AG09309 (cell line): ENCODE data around the gene TIAM1.
A peak's percentile ranks its signal among the peaks of the same experiment; 100 is the strongest.

Experiments
- DNase-seq: peaks from one replicate; pipeline ENCODE4 v3.0.0-alpha.2; 2010; ENCODE audit warnings: low read depth
- H3K4me3 ChIP-seq: 2 replicates; pipeline ENCODE4 v1.5.1; 2011; ENCODE audit warnings: mild to moderate bottlenecking, low read depth, low read length, moderate library complexity; ENCODE audit not compliant: control insufficient read depth
- CTCF ChIP-seq: IDR thresholded peaks from 2 replicates; pipeline ENCODE4 v1.5.1; 2011; ENCODE audit warnings: mild to moderate bottlenecking, low read depth, low read length, inconsistent platforms; ENCODE audit not compliant: insufficient read depth, control insufficient read depth; ENCODE audit errors: missing control alignments

The TIAM1 gene

DNA sequence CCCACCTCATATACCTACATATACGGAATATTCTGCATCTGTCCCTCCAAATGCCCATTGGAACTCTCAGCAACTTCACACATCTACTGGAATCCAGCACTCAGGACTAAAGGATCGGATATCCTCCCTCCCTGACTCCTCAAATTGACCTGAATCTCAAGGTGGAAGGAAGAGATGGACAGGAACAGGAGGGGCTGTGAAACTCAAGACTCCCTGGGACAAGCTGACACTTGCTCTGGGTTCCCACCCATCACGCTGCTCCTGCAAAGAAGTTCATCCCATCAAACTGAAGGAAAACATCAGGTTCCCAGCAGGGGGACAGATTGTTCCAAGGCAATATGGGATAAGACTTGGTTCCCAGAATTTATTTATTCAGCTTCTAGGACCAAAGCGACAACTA, 30.3 kb upstream of the TIAM1 start:
- TF ChIP-seq CTCF, result no peak
- DNase-seq, result no peak
- no peak overlapping the region for H3K4me3 ChIP-seq

- no peak overlapping the region for H3K4me3 ChIP-seq
- TF ChIP-seq CTCF, result no peak
- DNase-seq, result no peak
These were observed 28.4 kb upstream of the TIAM1 start for GRCh38 chr21:31372471-31372765.

DNA sequence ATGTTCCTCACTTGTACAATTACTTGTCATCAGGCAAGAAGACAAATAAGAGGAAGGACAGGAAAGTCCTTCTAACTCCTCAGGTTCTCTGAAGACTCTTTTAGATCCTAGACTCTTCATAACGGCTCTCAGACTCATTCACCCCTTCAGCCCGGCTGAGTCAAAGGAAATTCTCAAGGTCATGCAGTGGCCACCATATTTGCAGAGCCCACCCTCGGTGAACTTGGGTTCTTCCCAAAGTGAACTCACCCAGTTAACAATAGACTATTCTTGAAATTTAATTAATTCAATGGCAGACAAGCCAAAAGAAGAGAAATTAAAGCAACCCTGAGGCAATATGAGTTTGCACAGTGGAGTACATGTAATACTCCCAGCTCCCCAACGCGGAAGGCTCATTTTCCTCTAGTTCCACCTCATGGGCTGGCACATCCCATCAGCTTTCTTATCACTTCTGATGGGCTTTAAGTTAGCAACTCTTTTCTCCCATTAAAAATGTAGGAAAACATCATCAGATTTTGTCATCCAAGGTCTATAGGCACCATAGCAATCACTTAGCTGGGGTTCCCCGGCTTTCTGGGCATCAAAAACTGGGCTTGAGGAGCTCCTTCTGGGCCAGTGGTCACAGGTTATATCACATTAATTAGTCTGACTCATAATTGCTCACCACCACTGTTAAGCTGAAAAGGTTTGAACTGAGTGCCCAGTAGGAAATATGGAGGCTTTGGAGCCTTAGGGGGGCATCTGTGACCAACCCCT, 27.8 kb upstream of the TIAM1 start:
- H3K4me3 ChIP-seq, result no peak overlapping the region
- DNase-seq, result no peak
- TF ChIP-seq CTCF, result no peak

DNA sequence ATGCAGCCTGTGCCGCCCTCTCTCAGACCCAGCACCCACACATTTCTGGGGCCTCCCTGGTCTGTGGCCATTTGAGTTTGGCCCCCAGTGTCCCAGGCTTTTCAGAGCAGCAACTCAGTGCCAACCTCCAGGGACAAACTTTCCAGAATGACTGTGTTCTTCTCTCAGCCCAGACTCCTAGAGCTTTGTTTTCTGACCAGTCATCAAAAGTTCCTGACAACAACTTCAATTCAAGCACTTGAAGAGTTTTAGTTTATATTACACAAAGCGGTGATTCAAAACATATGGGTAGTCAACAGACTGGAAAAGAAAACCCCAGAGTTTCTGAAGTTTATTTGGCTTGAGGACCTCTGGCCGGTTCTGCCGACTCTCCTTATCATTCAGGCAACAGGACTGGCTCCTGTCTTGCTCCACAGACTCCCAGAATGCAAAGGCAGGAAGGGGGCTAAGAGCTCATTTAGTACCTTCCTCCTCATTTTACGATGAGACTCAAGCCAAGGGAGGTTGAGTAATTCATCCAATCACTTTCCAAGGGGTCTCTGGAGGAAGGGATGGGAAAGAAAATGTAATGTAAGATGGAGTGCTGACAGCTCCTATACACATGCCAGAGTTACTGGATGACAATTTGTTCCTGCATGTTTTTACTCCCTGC, 27.0 kb upstream of the TIAM1 start:
- peak; percentile 8 for DNase-seq
- H3K4me3 ChIP-seq, result no peak overlapping the region
- no peak for TF ChIP-seq CTCF

DNA sequence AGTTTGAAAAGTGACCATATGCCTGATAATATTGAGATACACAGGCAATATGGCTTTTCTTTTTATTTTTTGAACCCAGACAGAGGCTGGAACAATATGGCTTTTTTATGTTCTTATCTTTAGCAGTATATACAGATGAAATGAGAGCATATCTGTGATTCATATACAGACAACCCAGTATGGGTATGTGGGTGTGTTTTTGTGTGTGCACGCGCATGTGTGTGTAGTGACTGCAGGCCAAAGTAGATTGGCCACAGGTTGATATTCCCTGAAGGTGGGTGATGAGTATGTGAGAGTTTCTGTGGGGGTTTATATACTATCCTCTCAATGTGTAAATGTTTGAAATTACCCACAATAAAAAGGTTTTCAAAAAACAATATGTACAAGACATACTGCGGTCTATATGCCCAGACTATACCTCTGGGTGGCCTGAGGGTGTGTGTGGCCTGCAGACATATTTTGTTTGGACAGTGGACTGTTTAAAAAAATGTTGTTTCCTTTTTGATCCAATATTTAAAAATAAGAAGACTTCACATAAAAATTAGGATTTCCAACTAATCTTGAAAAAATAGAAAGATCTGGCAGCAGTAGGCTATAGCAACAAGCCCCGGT, 26.3 kb upstream of the TIAM1 start:
- DNase-seq, result no peak
- H3K4me3 ChIP-seq, result no peak overlapping the region
- no peak for TF ChIP-seq CTCF

GRCh38 chr21:31368361-31368760, 24.3 kb upstream of the TIAM1 start:
- DNase-seq, result no peak
- no peak overlapping the region for H3K4me3 ChIP-seq
- no peak for TF ChIP-seq CTCF
